ENCODE data around the gene ANKRD29. TPM values are rescaled to one million over a fixed set of nuclear protein-coding genes. Genes with fewer than 3 reads are reported as not detected.

Gene ANKRD29
- total and polyA plus RNA-seq, 2 donors (not counting 3 experiments of a cell fraction or from before 2014, with no cell fraction given): 0.03 to 2.6 TPM

- no peak overlapping the region for H3K27ac ChIP-seq (ENCODE audit: insufficient read depth, low read depth, low read length)
- H3K4me1 ChIP-seq (ENCODE audit: control insufficient read depth, extremely low read depth, insufficient read depth, low read length): no peaks in the 10 kb centered on the region
- ChIA-PET CTCF (interaction anchor here (1.2 to 1.6 kb wide), 3 partner anchors 14 to 67 kb away, joined by 3 to 6 read pairs (median 5); no protein-coding TSS in a partner anchor), POLR2A (no interaction called here)
- no peak overlapping the region for H2AFZ ChIP-seq (ENCODE audit: low read depth, low read length)
- no peak overlapping the region for H3K4me2 ChIP-seq (ENCODE audit: insufficient read depth, low read length)
- no peaks in the 10 kb centered on the region for H3K79me2 ChIP-seq (ENCODE audit: control insufficient read depth, insufficient read depth, low read length)
- dilution Hi-C loops (cut with MboI; ENCODE audit: extremely low pct_ligation_motif_present, low sequenced_read_pairs): no loop called here
- H3K9me1 ChIP-seq (replicated peaks; ENCODE audit: control insufficient read depth, extremely low read depth, insufficient read depth, low read length): no peaks in the 10 kb centered on the region
- no peaks in the 10 kb centered on the region for H3K9me3 ChIP-seq (replicated peaks; ENCODE audit: control insufficient read depth, insufficient read depth, low read length)
- intact Hi-C loops (cut with micrococcal nuclease): no loop called here
- FAIRE-seq (no peak), DNase-seq (ENCODE audit: low read depth, low spot score) (no peak)
- H3K36me3 ChIP-seq (ENCODE audit: control insufficient read depth in 2 of 2, extremely low read depth in 1 of 2, insufficient read depth in 2 of 2, low read length in 2 of 2): no peaks in the 10 kb centered on the region
- H3K27me3 ChIP-seq (ENCODE audit: control insufficient read depth in 2 of 2, insufficient read depth in 2 of 2, low read length in 2 of 2): peaks cover 0 to 4% of the 10 kb centered on the region in 2 experiments
- no peak overlapping the region for H3K4me3 ChIP-seq (replicated peaks in 1 of 3; ENCODE audit: insufficient read depth in 1 of 3, low read depth in 1 of 3, low read length in 3 of 3)
- no peaks in the 10 kb centered on the region for H4K20me1 ChIP-seq (replicated peaks; ENCODE audit: control insufficient read depth, extremely low read depth, insufficient read depth, low read length)
- TF ChIP-seq EZH2 (IDR thresholded peaks at IDR 0.05; ENCODE audit: borderline replicate concordance, low read depth, low read length, severe bottlenecking) (no peak), MAX (IDR thresholded peaks at IDR 0.05; ENCODE audit: insufficient read depth, insufficient read length) (no peak), MYC (IDR thresholded peaks at IDR 0.05; ENCODE audit: low read depth, low read length) (no peak), POLR2AphosphoS5 (IDR thresholded peaks at IDR 0.05; ENCODE audit: insufficient read depth, low read depth, low read length) (no peak), GATA2 (IDR thresholded peaks at IDR 0.05; ENCODE audit: insufficient read depth, insufficient read length, low read depth, low read length) (no peak), CTCF (IDR thresholded peaks at IDR 0.05; ENCODE audit: extremely low read depth in 1 of 2, insufficient read depth in 1 of 2, low read depth in 1 of 2, low read length in 2 of 2) (no peak), POLR2A (IDR thresholded peaks at IDR 0.05; ENCODE audit: low read depth, low read length) (no peak), JUN (IDR thresholded peaks at IDR 0.05; ENCODE audit: borderline replicate concordance, insufficient read depth, insufficient read length, low read depth) (no peak), FOS (IDR thresholded peaks at IDR 0.05; ENCODE audit: borderline replicate concordance, insufficient read depth, low read length) (no peak)
- no peak overlapping the region for H3K9ac ChIP-seq (replicated peaks; ENCODE audit: extremely low read depth, insufficient read depth, low read length)
- BruUV-seq (replicated peaks): no TSS peak
Observed at GRCh38 chr18:23635283-23636070, 27.2 kb downstream of the ANKRD29 start.
